Measurements from ENCODE around the gene ARNT2.

DNA sequence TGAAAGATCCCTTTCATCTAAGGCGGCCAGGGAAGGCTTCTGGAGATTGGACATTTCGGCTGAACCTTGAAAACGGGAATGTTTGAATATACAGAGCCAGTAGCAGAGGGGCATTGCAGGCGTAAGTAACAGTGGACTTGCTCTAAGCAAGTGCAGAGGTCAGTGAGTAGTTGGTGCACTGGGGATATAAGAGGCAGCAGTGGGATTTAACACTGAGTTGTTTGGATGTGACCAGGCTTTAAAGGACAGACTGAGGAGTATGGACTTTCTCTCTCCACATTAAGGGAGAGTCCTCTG is 1.3 kb downstream of the ARNT2 start:
- TF ChIP-seq CTCF (IDR thresholded peaks at IDR 0.05; ENCODE audit: low read depth, low read length) = no peak
- TF ChIP-seq POLR2A (IDR thresholded peaks at IDR 0.05; ENCODE audit: extremely low read depth, insufficient read length) = no peak
- TF ChIP-seq, protein P1, sequence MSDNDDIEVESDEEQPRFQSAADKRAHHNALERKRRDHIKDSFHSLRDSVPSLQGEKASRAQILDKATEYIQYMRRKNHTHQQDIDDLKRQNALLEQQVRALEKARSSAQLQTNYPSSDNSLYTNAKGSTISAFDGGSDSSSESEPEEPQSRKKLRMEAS (IDR thresholded peaks at IDR 0.05; ENCODE audit: low read depth, low read length) = no peak

Data from NB4 (cell line).